GOT3 (cell line): Measurements from ENCODE around the gene FAXDC2.

ENCODE experiments used
- DNase-seq: peaks from one replicate; lab custom pipeline; 2025; ENCODE audit warnings: mixed read lengths; lab: John Stamatoyannopoulos, UW

FAXDC2 gene

DNA sequence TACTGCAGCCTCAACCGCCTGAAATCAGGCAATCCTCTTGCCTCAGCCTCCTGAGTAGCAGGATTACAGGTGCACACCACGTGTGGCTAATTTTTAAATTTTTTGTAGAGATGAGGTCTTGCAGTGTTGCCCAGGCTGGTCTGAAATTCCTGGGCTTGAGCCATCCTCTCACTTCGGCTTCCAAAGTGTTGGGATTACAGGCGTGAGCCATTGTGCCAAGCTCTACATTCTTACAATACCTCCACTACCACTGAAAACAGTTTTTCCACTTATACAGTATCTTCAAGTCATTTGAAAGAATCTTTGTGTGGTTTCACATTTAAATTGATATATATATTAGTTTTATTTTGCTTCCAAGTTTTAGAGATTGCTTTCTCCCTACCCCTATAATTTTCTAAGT, 52.6 kb downstream of the FAXDC2 start:
- DNase-seq = no peak

DNA sequence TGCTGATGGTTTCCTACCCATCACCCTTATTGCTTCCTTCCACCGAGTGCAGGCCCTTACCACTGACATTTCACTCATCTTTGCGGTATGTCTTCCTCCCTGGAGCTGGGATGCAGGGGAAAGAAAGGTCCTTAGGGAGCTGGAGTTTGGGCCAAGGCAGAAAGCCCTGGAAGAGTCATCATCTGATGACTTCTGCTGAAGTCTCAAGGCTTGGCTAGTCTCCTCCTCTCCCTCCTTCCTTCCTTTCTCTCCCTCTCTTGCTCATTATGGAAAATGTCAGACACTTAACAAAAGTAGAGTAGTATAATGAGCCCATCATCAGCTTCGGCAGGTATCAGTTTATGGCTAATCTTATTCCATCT, 55.2 kb downstream of the FAXDC2 start:
- no peak for DNase-seq

DNA sequence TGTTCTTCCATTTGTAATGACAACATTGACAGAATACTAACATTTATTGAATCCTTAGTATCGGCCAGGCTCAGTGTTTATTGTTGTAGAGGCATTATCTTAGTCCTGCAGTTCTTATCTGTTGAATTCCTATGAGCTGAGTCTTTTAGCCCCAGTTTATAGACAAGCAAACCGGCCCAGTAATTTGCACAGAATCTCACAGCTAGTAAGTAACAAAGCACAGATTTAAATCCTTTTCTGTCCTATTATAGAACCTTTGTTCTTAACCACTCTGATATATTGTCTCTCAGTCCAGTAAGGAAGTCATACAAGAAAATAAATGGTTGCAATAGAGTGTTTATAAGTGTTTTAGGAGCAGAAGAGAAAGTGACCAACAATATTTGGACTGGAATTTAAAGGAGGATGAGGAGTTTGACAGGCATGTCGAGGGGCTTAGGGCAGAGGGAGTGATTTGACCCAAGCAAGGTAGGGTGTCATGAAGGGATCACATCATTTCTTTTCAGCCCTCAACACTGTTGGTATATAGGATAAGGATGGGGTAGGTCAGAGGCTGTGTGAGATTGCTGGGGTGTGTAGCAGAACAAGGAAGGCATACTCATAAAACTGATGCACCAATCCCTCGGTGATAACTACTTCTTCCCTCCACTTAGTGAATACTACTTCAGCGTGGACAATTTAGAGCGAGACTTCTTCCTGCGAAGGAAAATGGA, 55.7 kb downstream of the FAXDC2 start:
- DNase-seq = no peak

DNA sequence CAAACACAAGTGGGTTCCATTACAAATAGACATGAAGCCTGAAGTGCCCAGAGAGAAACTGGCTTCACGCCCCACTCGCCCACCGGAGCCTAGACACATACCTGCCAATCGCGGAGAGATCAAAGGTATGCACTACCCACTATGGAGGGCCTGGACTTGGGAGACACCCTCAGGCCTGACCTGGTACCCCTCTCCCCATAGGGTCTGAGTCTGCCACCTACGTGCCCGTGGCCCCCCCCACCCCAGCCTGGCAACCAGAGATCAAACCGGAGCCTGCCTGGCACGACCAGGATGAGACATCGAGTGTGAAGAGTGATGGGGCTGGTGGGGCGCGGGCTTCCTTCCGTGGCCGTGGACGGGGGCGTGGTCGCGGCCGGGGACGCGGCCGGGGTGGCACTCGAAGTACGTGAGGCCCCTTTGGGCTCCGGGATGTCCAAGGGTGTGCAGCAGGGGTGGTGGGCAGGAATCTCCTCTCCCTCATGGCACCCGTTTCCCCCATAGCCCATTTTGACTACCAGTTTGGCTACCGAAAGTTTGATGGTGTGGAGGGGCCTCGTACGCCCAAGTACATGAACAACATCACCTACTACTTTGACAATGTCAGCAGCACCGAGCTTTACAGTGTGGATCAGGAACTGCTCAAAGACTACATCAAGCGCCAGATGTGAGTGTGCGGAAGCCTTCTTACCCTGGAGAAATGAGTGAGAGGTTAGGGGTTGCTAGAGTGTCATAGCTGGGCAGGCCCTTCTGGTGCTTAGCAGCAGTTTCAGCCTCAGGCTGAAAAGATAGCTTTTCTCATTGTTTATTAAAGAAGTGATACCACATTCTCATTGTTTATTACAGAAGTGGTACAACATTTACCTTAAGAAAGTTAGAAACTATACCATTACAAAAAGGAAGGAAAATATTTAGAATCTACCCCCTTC, 56.5 kb downstream of the FAXDC2 start:
- no peak for DNase-seq

DNA sequence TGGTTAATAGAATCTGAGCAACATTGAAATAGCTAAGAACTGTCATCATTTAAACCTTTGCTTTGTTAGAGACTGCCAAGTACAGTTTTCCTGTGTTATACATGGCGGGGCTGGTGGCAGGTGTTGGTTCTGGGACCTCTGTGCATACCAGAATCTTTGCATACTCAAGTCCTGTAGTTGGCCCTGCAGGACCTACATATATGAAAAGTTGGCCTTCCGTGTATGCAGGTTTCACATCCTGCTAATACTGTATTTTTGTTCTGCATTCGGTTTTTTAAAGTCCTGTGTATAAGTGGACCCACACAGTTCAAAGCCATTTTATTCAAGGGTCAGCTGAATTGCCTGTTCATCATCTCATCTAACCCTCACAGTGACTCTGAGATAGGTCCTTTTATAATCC, 58.9 kb downstream of the FAXDC2 start:
- no peak for DNase-seq

DNA sequence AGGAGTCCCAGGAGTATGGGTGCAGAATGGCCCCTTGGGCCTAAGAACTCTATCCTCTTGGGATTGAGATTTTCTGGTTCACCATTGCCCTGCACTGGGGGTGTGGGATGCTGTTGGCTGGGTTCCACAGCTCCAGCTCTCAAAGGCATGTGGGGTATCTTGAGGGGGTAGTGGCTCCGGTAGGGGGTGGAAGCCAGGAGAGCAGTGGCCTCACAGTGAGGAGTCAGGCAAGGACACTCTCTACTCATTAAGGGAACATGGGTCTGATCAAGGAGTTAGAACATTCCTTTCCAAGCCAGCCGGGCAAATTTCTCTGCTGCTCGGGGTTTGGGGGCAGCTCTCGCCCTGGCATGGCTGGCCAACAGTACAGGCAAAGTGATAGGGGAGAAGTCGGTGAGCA, 62.2 kb downstream of the FAXDC2 start:
- DNase-seq = no peak

DNA sequence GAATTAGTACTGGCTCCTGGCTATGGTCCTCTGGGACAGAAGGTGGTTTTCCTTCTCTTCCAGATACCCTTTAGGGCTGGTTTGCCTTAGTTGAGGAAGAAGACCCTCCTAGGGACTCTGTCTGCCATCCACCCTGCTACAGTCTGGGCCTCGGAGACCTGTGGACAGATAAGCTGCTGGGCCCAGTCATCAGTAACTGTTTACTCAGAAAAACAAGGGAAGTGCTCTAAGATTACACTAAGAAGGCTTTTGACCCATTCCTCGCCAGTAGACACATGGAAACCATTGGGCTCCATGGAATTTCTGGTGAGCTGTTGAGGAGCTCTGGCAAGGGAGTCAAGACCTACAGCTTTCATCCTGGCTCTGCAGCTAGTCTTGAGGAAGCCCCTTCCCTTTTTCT, 64.0 kb downstream of the FAXDC2 start:
- no peak for DNase-seq

DNA sequence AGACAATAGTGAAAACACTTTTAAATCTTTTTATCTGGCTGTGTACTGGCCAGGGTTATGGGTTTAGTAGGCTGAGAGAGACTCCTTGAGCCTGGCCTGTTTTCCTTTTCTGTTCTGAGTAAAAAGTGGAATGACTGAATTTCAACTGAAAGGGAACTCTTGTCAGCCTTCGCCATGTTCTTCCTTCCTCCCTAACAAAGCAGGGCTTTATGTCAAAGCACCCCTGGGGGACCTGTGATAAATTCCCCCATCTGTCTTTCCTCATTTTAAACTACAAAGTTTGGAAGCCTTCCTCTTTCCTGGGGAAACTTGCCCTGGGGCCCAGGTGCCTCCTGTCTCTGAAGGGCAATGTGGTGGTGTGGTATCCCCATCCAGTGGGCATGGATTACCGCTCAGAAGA, 65.5 kb downstream of the FAXDC2 start:
- DNase-seq = no peak

DNA sequence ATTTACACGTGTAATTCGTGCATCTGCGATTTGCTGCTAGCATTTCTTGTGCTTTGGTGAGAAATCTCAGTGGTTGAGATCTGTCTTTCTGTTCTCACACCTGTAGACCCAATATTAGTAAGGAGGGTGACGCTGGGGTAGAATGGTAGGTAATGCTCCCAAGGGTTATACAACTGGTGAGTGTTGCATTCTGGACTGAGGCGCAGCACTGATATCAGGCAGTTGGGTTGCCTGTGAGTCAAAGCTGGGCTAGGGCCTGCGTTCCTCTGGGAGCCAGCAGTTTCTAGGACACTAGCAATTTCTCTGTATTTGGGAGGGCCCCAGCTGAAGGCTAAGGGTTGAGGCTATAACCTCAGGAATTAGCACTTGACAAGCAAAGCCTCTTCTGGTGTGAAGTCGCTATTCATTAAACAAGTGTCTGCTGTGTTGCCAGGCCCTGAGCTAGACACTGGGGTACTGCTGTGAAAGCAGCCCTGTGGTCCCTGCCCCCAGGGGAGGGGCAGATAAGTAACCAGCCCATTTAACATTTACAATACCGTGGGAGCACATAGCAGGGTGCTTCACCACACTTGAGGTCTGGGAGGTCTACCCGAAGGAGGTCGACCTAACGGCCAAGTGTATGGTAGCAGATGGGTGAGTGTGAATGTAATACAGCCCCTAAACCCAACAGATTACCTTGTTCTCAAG, 66.5 kb downstream of the FAXDC2 start:
- DNase-seq = no peak

DNA sequence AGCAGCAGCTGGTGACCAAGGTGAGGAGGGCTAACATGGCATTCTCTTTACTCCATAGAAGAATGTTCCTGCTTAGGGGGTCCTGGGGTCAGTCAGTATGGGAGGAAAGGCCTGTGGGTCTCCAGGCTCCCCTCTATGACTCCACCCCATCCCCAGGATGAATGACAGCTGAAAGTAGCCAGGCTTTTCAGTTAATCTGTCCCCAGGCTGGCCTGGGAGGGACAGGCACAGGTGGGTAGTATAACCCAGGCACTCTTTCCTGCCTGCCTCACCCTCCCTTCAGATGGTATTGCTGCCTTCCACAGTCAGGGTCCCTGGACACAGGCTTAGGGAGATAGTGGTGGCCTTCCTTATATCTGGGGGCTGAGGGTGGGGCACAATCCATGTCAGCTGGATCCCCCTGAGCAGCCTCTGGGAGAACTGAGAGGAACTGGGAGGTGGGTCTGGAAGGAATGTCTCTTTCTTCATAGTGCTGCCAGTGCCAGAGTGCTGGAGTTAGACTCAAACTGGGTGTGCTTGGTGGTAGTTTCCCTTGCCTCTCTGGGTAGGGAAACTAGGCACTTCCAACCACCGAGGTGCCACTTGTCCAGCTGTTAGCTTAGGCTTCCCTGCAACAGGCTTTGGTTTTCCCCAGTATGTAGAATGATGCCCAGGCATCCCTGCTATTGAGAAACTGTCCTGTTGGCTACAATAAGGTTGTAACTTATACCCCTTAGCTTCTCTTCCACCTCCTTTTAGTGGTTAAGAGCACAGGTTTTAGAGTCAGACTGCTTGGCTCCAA, 67.4 kb downstream of the FAXDC2 start:
- DNase-seq = no peak

DNA sequence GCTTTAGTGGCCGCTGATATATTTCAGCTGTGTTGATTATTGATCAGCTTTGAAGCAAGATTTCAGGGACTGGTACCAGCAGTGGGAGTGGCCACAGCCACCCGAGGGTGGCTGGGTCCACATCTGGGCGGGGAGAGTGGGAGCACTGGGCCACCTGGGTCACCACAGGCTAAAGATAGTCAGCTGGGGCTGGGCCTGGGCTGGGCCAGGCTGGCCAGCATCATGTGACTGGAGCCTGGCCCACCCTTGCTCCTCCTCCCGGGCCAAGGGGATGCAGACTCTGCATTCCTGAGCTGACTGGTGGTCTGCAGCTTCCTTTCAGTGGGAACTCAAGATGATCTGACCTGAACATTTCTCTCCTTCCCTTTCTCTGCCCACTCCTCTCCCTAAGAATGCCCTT, 68.1 kb downstream of the FAXDC2 start:
- no peak for DNase-seq

DNA sequence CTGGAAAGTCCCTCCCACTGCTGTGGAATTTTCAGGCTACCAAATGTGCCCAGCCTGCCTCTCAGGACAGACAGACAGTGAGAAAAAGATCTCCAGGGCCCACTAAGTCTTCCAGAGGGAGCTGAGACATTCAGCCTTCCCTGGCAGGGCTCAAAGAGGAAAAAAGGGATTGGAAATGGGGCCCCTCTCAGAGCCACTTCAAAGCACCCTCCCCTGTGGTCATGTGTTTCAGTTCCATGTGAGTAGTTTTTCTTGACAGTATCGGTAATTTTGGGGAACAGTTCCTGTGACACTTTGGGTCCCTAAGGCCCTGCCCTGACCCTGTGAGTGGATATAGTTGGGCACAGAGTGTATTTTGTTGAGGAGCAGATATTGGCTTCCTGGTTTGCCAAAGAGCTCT, 70.3 kb downstream of the FAXDC2 start:
- DNase-seq = no peak

DNA sequence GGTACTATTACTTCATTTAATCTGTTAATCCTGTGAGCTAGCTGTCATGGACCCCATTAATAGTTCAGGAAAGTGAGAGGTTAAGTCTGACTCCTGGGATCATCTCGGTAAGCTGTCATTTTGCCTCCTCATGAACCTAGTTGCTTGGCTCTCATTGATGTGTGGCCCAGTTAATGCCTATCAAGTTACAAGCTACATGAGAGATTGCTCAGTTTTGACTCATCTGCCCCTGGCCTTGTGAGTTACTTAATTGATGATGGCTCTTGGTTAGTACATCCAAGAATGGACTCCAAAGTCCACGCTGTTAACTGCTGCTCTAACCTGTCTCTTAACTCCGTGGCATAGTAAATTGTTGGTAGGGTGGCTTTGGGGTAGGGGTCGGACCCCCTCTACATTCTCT, 71.3 kb downstream of the FAXDC2 start:
- DNase-seq = no peak

DNA sequence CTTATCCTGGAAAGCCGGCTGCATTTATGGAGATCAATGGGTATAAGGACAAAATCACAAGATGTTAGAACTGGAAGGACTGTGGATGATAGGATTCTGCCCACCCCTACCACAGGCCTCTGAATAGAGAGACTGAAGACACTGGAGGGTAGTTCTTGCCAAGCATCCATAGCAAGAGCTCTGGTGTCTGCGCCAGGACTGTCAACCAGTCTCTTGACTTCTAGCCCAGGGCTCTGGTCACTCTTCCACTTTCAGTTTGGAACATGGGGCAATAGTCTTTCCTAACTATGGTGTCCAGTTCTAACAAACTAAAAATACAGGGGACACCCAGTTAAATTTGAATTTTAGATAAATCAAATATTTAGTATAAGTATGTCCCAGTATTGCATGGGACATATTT, 71.9 kb downstream of the FAXDC2 start:
- DNase-seq = no peak

DNA sequence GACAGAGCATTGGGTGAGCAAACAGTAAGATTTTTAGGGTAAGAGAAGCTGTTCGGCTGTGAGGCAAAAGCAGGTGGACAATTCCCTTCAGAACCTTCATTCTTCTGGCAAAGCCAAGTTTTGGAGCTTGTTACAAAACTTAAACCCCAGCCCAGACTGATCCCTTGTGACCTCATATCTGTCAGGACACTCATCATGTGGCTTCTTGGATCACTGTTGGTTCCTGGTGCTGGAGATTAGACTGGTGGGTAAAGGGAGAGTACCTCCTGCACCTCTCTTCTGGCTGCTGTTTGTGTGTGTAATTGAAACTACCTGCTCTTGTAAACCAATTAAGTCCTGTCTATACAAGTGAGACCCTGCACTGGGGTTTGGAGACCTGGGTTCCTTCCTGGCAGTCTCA, 74.2 kb downstream of the FAXDC2 start:
- DNase-seq = no peak

DNA sequence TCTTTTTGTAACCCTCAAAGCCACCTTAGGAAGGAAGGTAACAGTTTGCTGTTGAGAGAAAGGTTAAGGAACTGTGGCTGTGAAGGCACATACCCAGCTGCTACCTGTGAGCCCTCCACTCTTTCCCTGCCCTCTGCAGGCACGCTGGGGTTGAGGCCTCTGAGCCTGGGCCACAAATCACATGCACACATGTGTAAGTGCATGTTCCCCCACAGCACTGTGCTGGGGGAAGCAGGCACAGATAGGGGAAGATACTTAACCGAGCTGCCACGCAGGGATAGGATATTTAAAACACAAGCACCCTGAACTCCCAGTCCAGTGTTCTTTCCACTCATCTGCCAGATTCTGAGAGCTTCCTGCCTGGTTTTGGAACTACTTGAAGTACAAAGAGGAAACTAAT, 77.1 kb downstream of the FAXDC2 start:
- DNase-seq = no peak

DNA sequence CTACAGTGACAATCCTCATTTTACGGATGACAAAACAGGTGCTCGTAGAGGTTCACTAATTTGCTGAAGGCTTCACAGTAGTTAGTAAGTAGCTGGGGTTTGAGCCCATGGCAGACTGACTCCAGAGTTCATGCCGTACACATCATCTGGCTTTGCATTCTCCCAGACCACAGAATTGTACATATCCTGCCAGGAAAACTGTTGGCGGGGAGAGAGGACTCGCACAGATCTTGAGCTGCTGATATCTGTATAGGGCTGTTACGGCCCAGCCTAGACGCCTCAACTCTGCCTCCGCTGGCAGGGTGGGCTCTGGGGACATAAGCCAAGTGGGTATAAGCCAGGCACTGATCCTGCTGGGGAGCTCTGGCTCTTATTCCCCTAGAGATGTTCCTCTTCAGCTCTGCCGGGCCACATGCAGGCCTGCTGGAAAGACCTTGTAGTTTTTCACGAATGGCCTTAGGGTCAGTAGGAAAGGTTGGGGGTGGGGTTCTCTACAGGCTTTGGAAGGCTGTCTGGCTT, 79.0 kb downstream of the FAXDC2 start:
- DNase-seq = no peak

DNA sequence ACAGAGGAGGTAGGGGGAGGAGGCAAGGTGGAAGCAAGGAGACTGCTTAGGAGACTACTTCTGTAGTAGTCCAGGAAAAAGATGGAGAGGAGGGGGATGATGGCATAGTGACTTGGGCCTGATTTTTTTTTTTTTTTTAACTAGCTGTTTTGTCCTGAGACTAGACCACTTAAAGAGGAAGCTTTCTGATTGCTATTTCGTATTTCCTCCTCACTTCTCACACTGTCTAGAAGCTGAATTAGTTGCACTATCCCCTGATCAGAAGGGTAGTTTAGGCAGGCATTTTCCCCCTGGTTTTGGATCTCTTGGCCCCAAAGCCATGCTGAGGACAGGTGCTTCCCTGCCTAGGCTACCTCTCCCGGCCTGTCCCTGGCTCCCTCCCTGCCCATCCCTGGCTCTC, 80.3 kb downstream of the FAXDC2 start:
- no peak for DNase-seq
